GM23338 (cell line): ENCODE measurements around the gene PPP1R15B. TPM values are rescaled to one million over a fixed set of nuclear protein-coding genes. Genes with fewer than 3 reads are reported as not detected.

Experiments used
- ATAC-seq: fragments of 200-7000 bp; cut with Tn5 transposase; 3 replicates; pipeline ENCODE4 v1.9.1; 2020
- DNase-seq: peaks from one replicate; pipeline ENCODE4 v3.0.0-alpha.2; 2015; ENCODE audit warnings: low spot score
- H2AFZ ChIP-seq: fragments of 200-600 bp; sonication (generic); 2 replicates; pipeline ENCODE4 v1.8.0; 2016; ENCODE audit warnings: antibody characterized with exemption, mild to moderate bottlenecking, moderate library complexity
- H3F3A ChIP-seq: fragments of 200-600 bp; sonication (generic); replicated peaks from 2 replicates; pipeline ENCODE4 v1.8.0; 2017; ENCODE audit warnings: antibody characterized with exemption, mixed run types, low read depth
- H3K27ac ChIP-seq: fragments of 200-600 bp; sonication (generic); 2 replicates; pipeline ENCODE4 v1.6.1; 2016; ENCODE audit warnings: low read depth
- H3K27me3 ChIP-seq: fragments of 200-600 bp; sonication (generic); 2 replicates; pipeline ENCODE4 v1.8.0; 2016; ENCODE audit warnings: mild to moderate bottlenecking, mixed run types, moderate library complexity; ENCODE audit not compliant: insufficient read depth
- H3K36me3 ChIP-seq: fragments of 200-600 bp; sonication (generic); 2 replicates; pipeline ENCODE4 v1.8.0; 2016; ENCODE audit warnings: mild to moderate bottlenecking; ENCODE audit not compliant: insufficient read depth
- H3K4me1 ChIP-seq: fragments of 200-600 bp; sonication (generic); 2 replicates; pipeline ENCODE4 v1.8.0; 2016; ENCODE audit warnings: mild to moderate bottlenecking, moderate library complexity; ENCODE audit not compliant: insufficient read depth
- H3K4me2 ChIP-seq: fragments of 200-600 bp; sonication (generic); 2 replicates; pipeline ENCODE4 v1.7.1; 2017; ENCODE audit warnings: mixed run types
- H3K4me3 ChIP-seq: fragments of 200-600 bp; sonication (generic); 2 replicates; pipeline ENCODE4 v1.6.1; 2016; ENCODE audit warnings: mixed run types
- H3K79me2 ChIP-seq: fragments of 200-600 bp; sonication (generic); replicated peaks from 2 replicates; pipeline ENCODE4 v1.8.0; 2017; ENCODE audit warnings: mild to moderate bottlenecking; ENCODE audit not compliant: insufficient read depth
- H3K9me2 ChIP-seq: fragments of 200-600 bp; sonication (generic); 2 replicates; pipeline ENCODE4 v1.8.0; 2017; ENCODE audit not compliant: insufficient read depth
- H4K20me1 ChIP-seq: fragments of 200-600 bp; sonication (generic); replicated peaks from 2 replicates; pipeline ENCODE4 v1.8.0; 2017; ENCODE audit warnings: mild to moderate bottlenecking; ENCODE audit not compliant: insufficient read depth
- H3K27ac Mint-ChIP-seq: 2 replicates; pipeline ENCODE4 v1.8.0; 2020; ENCODE audit warnings: inconsistent platforms, mild to moderate bottlenecking, moderate library complexity, mixed read lengths
- H3K27me3 Mint-ChIP-seq: 3 replicates; pipeline ENCODE4 v1.8.0; 2022; ENCODE audit warnings: low read depth, mild to moderate bottlenecking, moderate library complexity, mixed read lengths, inconsistent platforms; ENCODE audit not compliant: insufficient read depth, poor library complexity
- H3K36me3 Mint-ChIP-seq: 3 replicates; pipeline ENCODE4 v1.8.0; 2021; ENCODE audit warnings: low read depth, mild to moderate bottlenecking, inconsistent platforms, moderate library complexity, mixed read lengths
- H3K4me1 Mint-ChIP-seq: 3 replicates; pipeline ENCODE4 v1.8.0; 2020; ENCODE audit warnings: mild to moderate bottlenecking, inconsistent platforms, mixed read lengths
- H3K4me3 Mint-ChIP-seq: 3 replicates; pipeline ENCODE4 v1.8.0; 2021; ENCODE audit warnings: moderate library complexity, mild to moderate bottlenecking, inconsistent platforms, mixed read lengths
- H3K9me3 Mint-ChIP-seq: 3 replicates; pipeline ENCODE4 v1.8.0; 2020; ENCODE audit warnings: moderate library complexity, mild to moderate bottlenecking, inconsistent platforms, mixed read lengths
- CTCF ChIP-seq, 2 experiments: fragments of 200-600 bp in 1 of 2; sonication (generic) in 1 of 2; conservative IDR thresholded peaks; 2 replicates each; pipeline versions ENCODE4 v1.5.1 to v1.6.1; 2016 to 2017; ENCODE audit warnings: antibody characterized with exemption in 2 of 2, low read depth in 2 of 2, mild to moderate bottlenecking in 2 of 2, moderate library complexity in 1 of 2
- ETS1 ChIP-seq: IDR thresholded peaks from 2 replicates; pipeline ENCODE4 v1.6.1; 2016; ENCODE audit warnings: antibody characterized with exemption
- EZH2 ChIP-seq: fragments of 200-600 bp; sonication (generic); IDR thresholded peaks from one replicate; pipeline ENCODE4 v1.8.0; 2017; ENCODE audit warnings: antibody characterized with exemption, mild to moderate bottlenecking, low read depth; ENCODE audit not compliant: unreplicated experiment
- EZH2phosphoT487 ChIP-seq: fragments of 200-600 bp; sonication (generic); IDR thresholded peaks from one replicate; pipeline ENCODE4 v1.8.1; 2018; ENCODE audit warnings: antibody characterized with exemption; ENCODE audit not compliant: unreplicated experiment
- JUNB ChIP-seq: IDR thresholded peaks from one replicate; pipeline ENCODE4 v1.6.1; 2016; ENCODE audit warnings: antibody characterized with exemption; ENCODE audit not compliant: unreplicated experiment
- POLR2AphosphoS5 ChIP-seq: IDR thresholded peaks from 2 replicates; pipeline ENCODE4 v1.6.1; 2016; ENCODE audit warnings: antibody characterized with exemption, low read depth
- REST ChIP-seq: IDR thresholded peaks from one replicate; pipeline ENCODE4 v1.6.1; 2018; ENCODE audit warnings: antibody characterized with exemption; ENCODE audit not compliant: unreplicated experiment
- ZNF114 ChIP-seq: fragments of 250-450 bp; sonication (Bioruptor Pico); IDR thresholded peaks from 2 replicates; pipeline ENCODE4 v1.5.0; 2020; ENCODE audit warnings: mild to moderate bottlenecking, moderate library complexity
- ZNF331 ChIP-seq: fragments of 250-450 bp; sonication (Bioruptor Pico); IDR thresholded peaks from 2 replicates; pipeline ENCODE4 v1.5.0; 2020; ENCODE audit warnings: low read depth, mild to moderate bottlenecking, moderate library complexity
- ZNF462 ChIP-seq: fragments of 250-450 bp; sonication (Bioruptor Pico); IDR thresholded peaks from 2 replicates; pipeline ENCODE4 v1.5.0; 2020; ENCODE audit warnings: mild to moderate bottlenecking, moderate library complexity
- polyA plus RNA-seq: library from polyadenylated mRNA; unstranded; fragments of >200 nt; fragmentation: Nextera tagmentation; extraction: Ambion mirVana; gene quantifications from 2 replicates; pipeline ENCODE4 v1.2.1, GENCODE V29; 2016
- total RNA-seq: library from RNA; depleted of rRNA; stranded (reverse); fragments of >200 nt; shearing (Covaris generic); gene quantifications from 2 replicates; pipeline ENCODE4 v1.2.3, GENCODE V29; 2014

Gene PPP1R15B
- total and polyA plus RNA-seq, 2 experiments from 2014 or later: 17.3 to 64.3 TPM

- TF ChIP-seq REST: no peak
These were observed 5.6 kb downstream of the PPP1R15B start (continued) for GRCh38 chr1:204405988-204406387.

GRCh38 chr1:204404629-204405028 lies 7.0 kb downstream of the PPP1R15B start:
- Histone ChIP-seq H3K27ac (no peak overlapping the region), H3K79me2 (peaks cover 64% of the 10 kb centered on the region), H4K20me1 (peaks cover 62% of the 10 kb centered on the region), H3K4me1 (peaks cover 5% of the 10 kb centered on the region), H3F3A (0 out of 2 replicates have a peak, but pooled peaks cover 6% of the 10 kb centered on the region), H3K9me2 (no peaks in the 10 kb centered on the region), H2AFZ (no peak overlapping the region), H3K4me3 (no peak overlapping the region), H3K36me3 (peaks cover 24% of the 10 kb centered on the region), H3K4me2 (no peak overlapping the region), H3K27me3 (no peaks in the 10 kb centered on the region)
- peaks cover 8% of the 10 kb centered on the region for H3K27me3 Mint-ChIP-seq
- no peak overlapping the region for H3K27ac Mint-ChIP-seq
- no peaks in the 10 kb centered on the region; the same call in 2 of the 3 replicates for H3K4me1 Mint-ChIP-seq
- DNase-seq: no peak
- no peak overlapping the region for H3K4me3 Mint-ChIP-seq
- H3K36me3 Mint-ChIP-seq: peaks cover 59% of the 10 kb centered on the region
- H3K9me3 Mint-ChIP-seq: no peaks in the 10 kb centered on the region
- no peak for ATAC-seq
- TF ChIP-seq EZH2 (no peak), CTCF (conservative IDR thresholded peaks at IDR 0.05; ENCODE audit: low read depth in 2 of 2) (no peak), POLR2AphosphoS5 (no peak), JUNB (no peak), ZNF331 (CRISPR knock-in tag) (no peak), EZH2phosphoT487 (no peak), ZNF114 (no peak), ETS1 (no peak), ZNF462 (no peak)
